DMS 273 (cell line): ENCODE data around the gene BLOC1S1.

Source experiments
- DNase-seq: peaks from one replicate; lab custom pipeline; 2025; ENCODE audit not compliant: unreplicated experiment; lab: John Stamatoyannopoulos, UW

Gene BLOC1S1

GRCh38 chr12:55715833-55716581, at the start of gene BLOC1S1:
TSS of gene BLOC1S1 (plus strand) at chr12:55716046. CDS start at chr12:55716052, 6 bp downstream.
- peak; percentile 97 for DNase-seq

- no peak for DNase-seq
Observed at GRCh38 chr12:55666508-55666907, 49.3 kb upstream of the BLOC1S1 start.

- DNase-seq = no peak
Observed at GRCh38 chr12:55670276-55670675, 45.6 kb upstream of the BLOC1S1 start.

GRCh38 chr12:55671746-55672145, 44.1 kb upstream of the BLOC1S1 start:
- DNase-seq = no peak

- no peak for DNase-seq
Observed at GRCh38 chr12:55673638-55674037, 42.2 kb upstream of the BLOC1S1 start.

- DNase-seq = no peak
Observed at GRCh38 chr12:55675666-55676065, 40.2 kb upstream of the BLOC1S1 start.

- DNase-seq = no peak
Observed at GRCh38 chr12:55676707-55677106, 39.1 kb upstream of the BLOC1S1 start.

GRCh38 chr12:55679691-55680090, 36.2 kb upstream of the BLOC1S1 start:
- no peak for DNase-seq

- DNase-seq = peak; percentile 91
Observed at GRCh38 chr12:55681142-55682077, 34.4 kb upstream of the BLOC1S1 start.

- peak; percentile 51 for DNase-seq
Observed at GRCh38 chr12:55682087-55682796, 33.6 kb upstream of the BLOC1S1 start.

GRCh38 chr12:55683676-55684075, 32.2 kb upstream of the BLOC1S1 start:
- DNase-seq = no peak

- no peak for DNase-seq
Observed at GRCh38 chr12:55684761-55685370, 31.0 kb upstream of the BLOC1S1 start.

- DNase-seq = no peak
Observed at GRCh38 chr12:55685671-55686070, 30.2 kb upstream of the BLOC1S1 start.

GRCh38 chr12:55686366-55687010, 29.4 kb upstream of the BLOC1S1 start:
- DNase-seq = peak; percentile 16

- DNase-seq = no peak
Observed at GRCh38 chr12:55687746-55688145, 28.1 kb upstream of the BLOC1S1 start.

GRCh38 chr12:55688716-55689655, 26.9 kb upstream of the BLOC1S1 start:
- no peak for DNase-seq

GRCh38 chr12:55692631-55693322, 23.1 kb upstream of the BLOC1S1 start:
- no peak for DNase-seq

GRCh38 chr12:55693323-55694187, 22.3 kb upstream of the BLOC1S1 start:
- no peak for DNase-seq
